Endothelial cell of umbilical vein (primary cell): ENCODE measurements around the gene HIGD1A.

Experiments used
- CTCF ChIP-seq, 2 donors: IDR thresholded peaks; 1 replicate in 1 of 2; 2 replicates in 1 of 2; pipeline ENCODE4 v1.5.1; 2011; ENCODE audit warnings: low read length in 2 of 2, mild to moderate bottlenecking in 2 of 2, moderate library complexity in 2 of 2, control low read depth in 1 of 2, inconsistent platforms in 1 of 2, low read depth in 1 of 2; ENCODE audit not compliant: insufficient read depth in 1 of 2; ENCODE audit errors: extremely low read depth in 1 of 2
- JUN ChIP-seq: IDR thresholded peaks from 2 replicates; pipeline ENCODE4 v1.6.1; 2011; ENCODE audit warnings: borderline replicate concordance, low read depth; ENCODE audit not compliant: insufficient read length, insufficient read depth
- MAX ChIP-seq: IDR thresholded peaks from 2 replicates; pipeline ENCODE4 v1.6.1; 2011; ENCODE audit not compliant: insufficient read depth, insufficient read length
- POLR2A ChIP-seq: IDR thresholded peaks from 2 replicates; pipeline ENCODE4 v1.6.1; 2012; ENCODE audit warnings: low read depth, mild to moderate bottlenecking, control low read depth, low read length

GRCh38 chr3:42852441-42852840 lies 48.2 kb upstream of the HIGD1A start:
- TF ChIP-seq CTCF (IDR thresholded peaks at IDR 0.05; ENCODE audit: extremely low read depth in 1 of 2, insufficient read depth in 1 of 2, low read depth in 1 of 2, low read length in 2 of 2) (no peak), POLR2A (no peak), JUN (no peak), MAX (no peak)
